HepG2 (cell line): ENCODE results near the gene ABHD2. TPM values are rescaled to one million over a fixed set of nuclear protein-coding genes. Genes with fewer than 3 reads are reported as not detected.

Experiments used
- CEBPB ChIP-seq: IDR thresholded peaks from 2 replicates; pipeline ENCODE4 v1.6.1; 2011; ENCODE audit warnings: low read depth, low read length, improper control_type of control experiment, borderline replicate concordance
- FOXM1 ChIP-seq: sonication (generic); formaldehyde crosslinking; IDR thresholded peaks from 2 replicates; pipeline ENCODE4 v1.5.0; 2020; ENCODE audit warnings: missing genetic modification reagents
- NFIC ChIP-seq: IDR thresholded peaks from 2 replicates; pipeline ENCODE4 v1.6.1; 2012; ENCODE audit warnings: mild to moderate bottlenecking, low read length, inconsistent platforms
- PHF20 ChIP-seq: sonication (generic); formaldehyde crosslinking; IDR thresholded peaks from 2 replicates; pipeline ENCODE4 v1.5.0; 2020; ENCODE audit warnings: mild to moderate bottlenecking, missing genetic modification reagents
- RELA ChIP-seq: sonication (generic); formaldehyde crosslinking; IDR thresholded peaks from 2 replicates; pipeline ENCODE4 v1.4.0; 2020; ENCODE audit warnings: missing genetic modification reagents
- SMC3 ChIP-seq: IDR thresholded peaks from 2 replicates; pipeline ENCODE4 v1.6.1; 2011; ENCODE audit warnings: low read length, improper control_type of control experiment
- TCF7 ChIP-seq: sonication (generic); IDR thresholded peaks from 2 replicates; pipeline ENCODE4 v1.6.1; 2016; ENCODE audit warnings: antibody characterized with exemption, low read depth
- YEATS2 ChIP-seq: sonication (generic); formaldehyde crosslinking; IDR thresholded peaks from 2 replicates; pipeline ENCODE4 v1.4.0; 2020; ENCODE audit warnings: missing genetic modification reagents, borderline replicate concordance
- ZNF205 ChIP-seq: IDR thresholded peaks from 2 replicates; pipeline ENCODE4 v1.6.1; 2018; ENCODE audit warnings: missing biosample characterization, missing genetic modification reagents
- ZNF274 ChIP-seq: sonication (generic); formaldehyde crosslinking; IDR thresholded peaks from 2 replicates; pipeline ENCODE4 v1.5.1; 2020; ENCODE audit warnings: mild to moderate bottlenecking, missing genetic modification reagents
- ZNF331 ChIP-seq: sonication (generic); formaldehyde crosslinking; IDR thresholded peaks from 2 replicates; pipeline ENCODE4 v1.4.0; 2020; ENCODE audit warnings: missing genetic modification reagents
- ZNF430 ChIP-seq: sonication (generic); formaldehyde crosslinking; IDR thresholded peaks from 2 replicates; pipeline ENCODE4 v1.9.0; 2021; ENCODE audit warnings: mild to moderate bottlenecking, missing genetic modification reagents
- ZNF788 ChIP-seq: sonication (generic); formaldehyde crosslinking; IDR thresholded peaks from 2 replicates; pipeline ENCODE4 v1.5.0; 2020; ENCODE audit warnings: mild to moderate bottlenecking, missing genetic modification reagents, borderline replicate concordance
- polyA plus RNA-seq, 8 experiments: library from polyadenylated mRNA; depleted of rRNA in 3 of 8; stranded (reverse) in 7 of 8; unstranded in 1 of 8; fragments of >200 nt; fragmentation: Illumina TruSeq in 4 of 8; extraction: Trizol in 4 of 8; gene quantifications; 2 replicates each; pipeline versions ENCODE4 v1.2.1 to v1.2.3, GENCODE V29; 2011 to 2016; ENCODE audit warnings: low read depth in 4 of 8, missing spikeins in 1 of 8, mixed read lengths in 1 of 8; ENCODE audit not compliant: insufficient read depth in 1 of 8
- total RNA-seq, 5 experiments: library from RNA; depleted of rRNA; stranded (reverse); fragments of >200 nt; fragmentation: Illumina TruSeq; extraction: Trizol; gene quantifications; 2 replicates each; pipeline ENCODE4 v1.2.3, GENCODE V29; 2016; ENCODE audit warnings: low read depth in 1 of 5
- TF ChIP-seq, protein P1 (sequence below): IDR thresholded peaks from 2 replicates; pipeline ENCODE4 v1.6.1; 2016; ENCODE audit warnings: low read depth, missing genetic modification reagents, missing compliant biosample characterization
- TF ChIP-seq, protein P2 (sequence below): sonication (generic); formaldehyde crosslinking; IDR thresholded peaks from 2 replicates; pipeline ENCODE4 v1.5.1; 2020; ENCODE audit warnings: mild to moderate bottlenecking, missing genetic modification reagents, borderline replicate concordance
- TF ChIP-seq, protein P3 (sequence below): sonication (generic); formaldehyde crosslinking; conservative IDR thresholded peaks from 2 replicates; pipeline ENCODE4 v1.8.0; 2022; ENCODE audit warnings: mild to moderate bottlenecking, moderate library complexity, missing genetic modification reagents

Gene ABHD2
- total and polyA plus RNA-seq, 2 of the 13 experiments (the other 11 are each of a cell fraction or from before 2014, with no cell fraction given), result 14.8 to 22.4 TPM

DNA sequence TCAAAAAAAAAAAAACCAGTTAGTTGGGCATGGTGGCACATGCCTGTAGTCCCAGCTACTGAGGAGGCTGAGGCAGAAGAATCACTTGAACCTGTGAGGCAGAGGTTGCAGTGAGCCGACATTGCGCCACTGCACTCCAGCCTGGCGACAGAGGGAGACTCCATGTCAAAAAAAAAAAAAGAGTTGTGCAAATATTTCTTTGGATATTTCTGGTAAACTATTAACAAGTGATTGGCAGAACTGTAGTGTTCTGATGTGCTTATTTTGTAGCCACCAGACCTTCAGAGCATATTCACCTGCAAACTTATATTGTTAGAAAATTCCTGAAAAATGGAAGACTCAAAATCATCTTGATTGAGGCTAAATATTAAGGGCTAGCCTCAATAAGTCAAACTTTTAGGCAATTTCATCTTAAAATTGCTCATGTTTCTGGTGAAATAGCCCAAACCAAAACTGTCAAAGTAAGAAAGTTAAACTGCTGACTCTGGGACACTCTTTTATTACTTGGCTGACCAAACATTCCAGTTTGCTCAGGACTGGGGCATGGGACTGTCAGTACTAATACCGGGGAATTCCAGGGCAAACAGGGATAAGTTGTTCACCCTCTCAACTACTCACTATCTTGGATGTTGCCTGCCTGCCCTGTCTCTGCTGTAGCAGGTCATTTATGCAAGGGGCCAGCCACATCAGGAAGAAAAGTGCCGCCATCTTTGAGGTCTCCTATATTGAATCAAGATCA lies 37.0 kb downstream of the ABHD2 start (continued):
- TF ChIP-seq, protein P1, sequence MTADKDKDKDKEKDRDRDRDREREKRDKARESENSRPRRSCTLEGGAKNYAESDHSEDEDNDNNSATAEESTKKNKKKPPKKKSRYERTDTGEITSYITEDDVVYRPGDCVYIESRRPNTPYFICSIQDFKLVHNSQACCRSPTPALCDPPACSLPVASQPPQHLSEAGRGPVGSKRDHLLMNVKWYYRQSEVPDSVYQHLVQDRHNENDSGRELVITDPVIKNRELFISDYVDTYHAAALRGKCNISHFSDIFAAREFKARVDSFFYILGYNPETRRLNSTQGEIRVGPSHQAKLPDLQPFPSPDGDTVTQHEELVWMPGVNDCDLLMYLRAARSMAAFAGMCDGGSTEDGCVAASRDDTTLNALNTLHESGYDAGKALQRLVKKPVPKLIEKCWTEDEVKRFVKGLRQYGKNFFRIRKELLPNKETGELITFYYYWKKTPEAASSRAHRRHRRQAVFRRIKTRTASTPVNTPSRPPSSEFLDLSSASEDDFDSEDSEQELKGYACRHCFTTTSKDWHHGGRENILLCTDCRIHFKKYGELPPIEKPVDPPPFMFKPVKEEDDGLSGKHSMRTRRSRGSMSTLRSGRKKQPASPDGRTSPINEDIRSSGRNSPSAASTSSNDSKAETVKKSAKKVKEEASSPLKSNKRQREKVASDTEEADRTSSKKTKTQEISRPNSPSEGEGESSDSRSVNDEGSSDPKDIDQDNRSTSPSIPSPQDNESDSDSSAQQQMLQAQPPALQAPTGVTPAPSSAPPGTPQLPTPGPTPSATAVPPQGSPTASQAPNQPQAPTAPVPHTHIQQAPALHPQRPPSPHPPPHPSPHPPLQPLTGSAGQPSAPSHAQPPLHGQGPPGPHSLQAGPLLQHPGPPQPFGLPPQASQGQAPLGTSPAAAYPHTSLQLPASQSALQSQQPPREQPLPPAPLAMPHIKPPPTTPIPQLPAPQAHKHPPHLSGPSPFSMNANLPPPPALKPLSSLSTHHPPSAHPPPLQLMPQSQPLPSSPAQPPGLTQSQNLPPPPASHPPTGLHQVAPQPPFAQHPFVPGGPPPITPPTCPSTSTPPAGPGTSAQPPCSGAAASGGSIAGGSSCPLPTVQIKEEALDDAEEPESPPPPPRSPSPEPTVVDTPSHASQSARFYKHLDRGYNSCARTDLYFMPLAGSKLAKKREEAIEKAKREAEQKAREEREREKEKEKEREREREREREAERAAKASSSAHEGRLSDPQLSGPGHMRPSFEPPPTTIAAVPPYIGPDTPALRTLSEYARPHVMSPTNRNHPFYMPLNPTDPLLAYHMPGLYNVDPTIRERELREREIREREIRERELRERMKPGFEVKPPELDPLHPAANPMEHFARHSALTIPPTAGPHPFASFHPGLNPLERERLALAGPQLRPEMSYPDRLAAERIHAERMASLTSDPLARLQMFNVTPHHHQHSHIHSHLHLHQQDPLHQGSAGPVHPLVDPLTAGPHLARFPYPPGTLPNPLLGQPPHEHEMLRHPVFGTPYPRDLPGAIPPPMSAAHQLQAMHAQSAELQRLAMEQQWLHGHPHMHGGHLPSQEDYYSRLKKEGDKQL (CRISPR knock-in tag), result peak; percentile 26; the same call in 1 of the 2 replicates
- no peak for TF ChIP-seq YEATS2 (CRISPR knock-in tag)
- TF ChIP-seq ZNF205 (CRISPR knock-in tag), result no peak
- TF ChIP-seq FOXM1, result no peak
- TF ChIP-seq RELA (CRISPR knock-in tag), result peak; percentile 82; the same call in 1 of the 2 replicates
- 0 out of 2 replicates have a peak, but pooled peaks have one; percentile 13 for TF ChIP-seq ZNF430 (CRISPR knock-in tag)
- TF ChIP-seq NFIC, result peak; percentile 49; the same call in 1 of the 2 replicates
- TF ChIP-seq, protein P2, sequence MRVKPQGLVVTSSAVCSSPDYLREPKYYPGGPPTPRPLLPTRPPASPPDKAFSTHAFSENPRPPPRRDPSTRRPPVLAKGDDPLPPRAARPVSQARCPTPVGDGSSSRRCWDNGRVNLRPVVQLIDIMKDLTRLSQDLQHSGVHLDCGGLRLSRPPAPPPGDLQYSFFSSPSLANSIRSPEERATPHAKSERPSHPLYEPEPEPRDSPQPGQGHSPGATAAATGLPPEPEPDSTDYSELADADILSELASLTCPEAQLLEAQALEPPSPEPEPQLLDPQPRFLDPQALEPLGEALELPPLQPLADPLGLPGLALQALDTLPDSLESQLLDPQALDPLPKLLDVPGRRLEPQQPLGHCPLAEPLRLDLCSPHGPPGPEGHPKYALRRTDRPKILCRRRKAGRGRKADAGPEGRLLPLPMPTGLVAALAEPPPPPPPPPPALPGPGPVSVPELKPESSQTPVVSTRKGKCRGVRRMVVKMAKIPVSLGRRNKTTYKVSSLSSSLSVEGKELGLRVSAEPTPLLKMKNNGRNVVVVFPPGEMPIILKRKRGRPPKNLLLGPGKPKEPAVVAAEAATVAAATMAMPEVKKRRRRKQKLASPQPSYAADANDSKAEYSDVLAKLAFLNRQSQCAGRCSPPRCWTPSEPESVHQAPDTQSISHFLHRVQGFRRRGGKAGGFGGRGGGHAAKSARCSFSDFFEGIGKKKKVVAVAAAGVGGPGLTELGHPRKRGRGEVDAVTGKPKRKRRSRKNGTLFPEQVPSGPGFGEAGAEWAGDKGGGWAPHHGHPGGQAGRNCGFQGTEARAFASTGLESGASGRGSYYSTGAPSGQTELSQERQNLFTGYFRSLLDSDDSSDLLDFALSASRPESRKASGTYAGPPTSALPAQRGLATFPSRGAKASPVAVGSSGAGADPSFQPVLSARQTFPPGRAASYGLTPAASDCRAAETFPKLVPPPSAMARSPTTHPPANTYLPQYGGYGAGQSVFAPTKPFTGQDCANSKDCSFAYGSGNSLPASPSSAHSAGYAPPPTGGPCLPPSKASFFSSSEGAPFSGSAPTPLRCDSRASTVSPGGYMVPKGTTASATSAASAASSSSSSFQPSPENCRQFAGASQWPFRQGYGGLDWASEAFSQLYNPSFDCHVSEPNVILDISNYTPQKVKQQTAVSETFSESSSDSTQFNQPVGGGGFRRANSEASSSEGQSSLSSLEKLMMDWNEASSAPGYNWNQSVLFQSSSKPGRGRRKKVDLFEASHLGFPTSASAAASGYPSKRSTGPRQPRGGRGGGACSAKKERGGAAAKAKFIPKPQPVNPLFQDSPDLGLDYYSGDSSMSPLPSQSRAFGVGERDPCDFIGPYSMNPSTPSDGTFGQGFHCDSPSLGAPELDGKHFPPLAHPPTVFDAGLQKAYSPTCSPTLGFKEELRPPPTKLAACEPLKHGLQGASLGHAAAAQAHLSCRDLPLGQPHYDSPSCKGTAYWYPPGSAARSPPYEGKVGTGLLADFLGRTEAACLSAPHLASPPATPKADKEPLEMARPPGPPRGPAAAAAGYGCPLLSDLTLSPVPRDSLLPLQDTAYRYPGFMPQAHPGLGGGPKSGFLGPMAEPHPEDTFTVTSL (CRISPR knock-in tag), result peak; percentile 46; the same call in 1 of the 2 replicates
- no peak for TF ChIP-seq TCF7
- TF ChIP-seq ZNF274 (CRISPR knock-in tag), result no peak
- no peak for TF ChIP-seq PHF20 (CRISPR knock-in tag)
- TF ChIP-seq ZNF788 (CRISPR knock-in tag), result no peak
- TF ChIP-seq SMC3, result 0 out of 2 replicates have a peak, but pooled peaks have one; percentile 25
- TF ChIP-seq, protein P3, sequence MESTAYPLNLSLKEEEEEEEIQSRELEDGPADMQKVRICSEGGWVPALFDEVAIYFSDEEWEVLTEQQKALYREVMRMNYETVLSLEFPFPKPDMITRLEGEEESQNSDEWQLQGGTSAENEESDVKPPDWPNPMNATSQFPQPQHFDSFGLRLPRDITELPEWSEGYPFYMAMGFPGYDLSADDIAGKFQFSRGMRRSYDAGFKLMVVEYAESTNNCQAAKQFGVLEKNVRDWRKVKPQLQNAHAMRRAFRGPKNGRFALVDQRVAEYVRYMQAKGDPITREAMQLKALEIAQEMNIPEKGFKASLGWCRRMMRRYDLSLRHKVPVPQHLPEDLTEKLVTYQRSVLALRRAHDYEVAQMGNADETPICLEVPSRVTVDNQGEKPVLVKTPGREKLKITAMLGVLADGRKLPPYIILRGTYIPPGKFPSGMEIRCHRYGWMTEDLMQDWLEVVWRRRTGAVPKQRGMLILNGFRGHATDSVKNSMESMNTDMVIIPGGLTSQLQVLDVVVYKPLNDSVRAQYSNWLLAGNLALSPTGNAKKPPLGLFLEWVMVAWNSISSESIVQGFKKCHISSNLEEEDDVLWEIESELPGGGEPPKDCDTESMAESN (CRISPR knock-in tag), result 0 out of 2 replicates have a peak, but pooled peaks have one; percentile 11
- TF ChIP-seq CEBPB, result peak; percentile 82
- TF ChIP-seq ZNF331 (CRISPR knock-in tag), result 0 out of 2 replicates have a peak, but pooled peaks have one; percentile 31
